Stimulated activated CD4-positive, alpha-beta T cell treated with anti-CD3 and anti-CD28 coated beads, Interleukin-1b, Interleukin-23, amount 100 ng/mL, for 48 hours (primary cell): ENCODE measurements around the gene ZC3H18.
A peak's percentile ranks its signal among the peaks of the same experiment; 100 is the strongest.

Experiments used
- DNase-seq: peaks from one replicate; pipeline ENCODE4 v3.0.0-alpha.2; 2020

ZC3H18 gene

DNA sequence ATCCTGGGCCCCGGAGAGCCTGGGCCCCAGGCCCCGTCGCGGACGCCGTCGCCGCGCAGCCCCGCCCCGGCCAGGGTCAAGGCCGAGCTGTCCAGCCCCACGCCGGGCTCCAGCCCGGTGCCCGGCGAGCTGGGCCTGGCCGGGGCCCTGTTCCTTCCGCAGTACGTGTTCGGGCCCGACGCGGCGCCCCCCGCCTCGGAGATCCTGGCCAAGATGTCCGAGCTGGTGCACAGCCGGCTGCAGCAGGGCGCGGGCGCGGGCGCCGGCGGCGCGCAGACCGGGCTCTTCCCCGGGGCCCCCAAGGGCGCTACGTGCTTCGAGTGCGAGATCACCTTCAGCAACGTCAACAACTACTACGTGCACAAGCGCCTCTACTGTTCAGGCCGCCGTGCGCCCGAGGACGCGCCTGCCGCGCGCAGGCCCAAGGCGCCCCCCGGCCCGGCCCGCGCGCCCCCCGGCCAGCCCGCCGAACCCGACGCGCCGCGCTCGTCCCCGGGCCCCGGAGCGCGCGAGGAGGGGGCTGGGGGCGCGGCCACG is 36.8 kb upstream of the ZC3H18 start:
- no peak for DNase-seq

DNA sequence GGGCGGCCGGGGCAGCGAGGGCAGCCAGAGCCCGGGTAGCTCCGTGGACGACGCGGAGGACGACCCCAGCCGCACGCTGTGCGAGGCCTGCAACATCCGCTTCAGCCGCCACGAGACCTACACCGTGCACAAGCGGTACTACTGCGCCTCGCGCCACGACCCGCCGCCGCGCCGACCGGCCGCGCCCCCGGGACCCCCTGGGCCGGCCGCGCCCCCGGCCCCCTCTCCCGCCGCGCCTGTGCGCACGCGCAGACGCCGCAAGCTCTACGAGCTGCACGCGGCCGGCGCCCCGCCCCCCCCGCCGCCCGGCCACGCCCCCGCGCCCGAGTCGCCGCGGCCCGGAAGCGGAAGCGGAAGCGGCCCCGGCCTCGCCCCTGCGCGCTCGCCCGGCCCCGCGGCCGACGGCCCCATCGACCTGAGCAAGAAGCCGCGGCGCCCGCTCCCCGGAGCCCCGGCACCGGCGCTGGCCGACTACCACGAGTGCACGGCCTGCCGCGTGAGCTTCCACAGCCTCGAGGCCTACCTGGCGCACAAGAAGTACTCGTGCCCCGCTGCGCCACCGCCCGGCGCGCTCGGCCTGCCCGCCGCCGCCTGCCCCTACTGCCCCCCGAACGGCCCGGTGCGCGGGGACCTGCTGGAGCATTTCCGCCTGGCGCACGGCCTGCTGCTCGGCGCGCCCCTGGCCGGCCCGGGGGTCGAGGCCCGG is 36.1 kb upstream of the ZC3H18 start:
- peak; percentile 76 for DNase-seq

DNA sequence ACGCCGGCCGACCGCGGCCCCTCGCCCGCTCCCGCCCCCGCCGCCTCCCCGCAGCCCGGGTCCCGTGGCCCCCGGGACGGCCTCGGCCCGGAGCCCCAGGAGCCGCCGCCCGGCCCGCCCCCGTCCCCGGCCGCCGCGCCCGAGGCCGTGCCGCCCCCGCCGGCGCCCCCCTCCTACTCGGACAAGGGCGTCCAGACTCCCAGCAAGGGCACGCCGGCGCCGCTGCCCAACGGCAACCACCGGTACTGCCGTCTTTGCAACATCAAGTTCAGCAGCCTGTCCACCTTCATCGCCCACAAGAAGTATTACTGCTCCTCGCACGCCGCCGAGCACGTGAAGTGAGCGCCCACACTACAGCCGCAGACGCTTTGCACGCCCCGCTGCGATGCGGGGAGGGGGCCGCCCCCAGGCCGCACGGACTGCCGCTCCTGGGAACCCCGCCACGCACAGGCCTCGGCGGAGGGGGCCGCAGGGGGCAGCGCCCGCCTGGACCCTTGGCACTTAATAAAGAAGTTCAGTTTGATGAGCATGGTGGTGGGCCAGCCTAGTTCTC is 35.5 kb upstream of the ZC3H18 start:
- DNase-seq = peak; percentile 41

DNA sequence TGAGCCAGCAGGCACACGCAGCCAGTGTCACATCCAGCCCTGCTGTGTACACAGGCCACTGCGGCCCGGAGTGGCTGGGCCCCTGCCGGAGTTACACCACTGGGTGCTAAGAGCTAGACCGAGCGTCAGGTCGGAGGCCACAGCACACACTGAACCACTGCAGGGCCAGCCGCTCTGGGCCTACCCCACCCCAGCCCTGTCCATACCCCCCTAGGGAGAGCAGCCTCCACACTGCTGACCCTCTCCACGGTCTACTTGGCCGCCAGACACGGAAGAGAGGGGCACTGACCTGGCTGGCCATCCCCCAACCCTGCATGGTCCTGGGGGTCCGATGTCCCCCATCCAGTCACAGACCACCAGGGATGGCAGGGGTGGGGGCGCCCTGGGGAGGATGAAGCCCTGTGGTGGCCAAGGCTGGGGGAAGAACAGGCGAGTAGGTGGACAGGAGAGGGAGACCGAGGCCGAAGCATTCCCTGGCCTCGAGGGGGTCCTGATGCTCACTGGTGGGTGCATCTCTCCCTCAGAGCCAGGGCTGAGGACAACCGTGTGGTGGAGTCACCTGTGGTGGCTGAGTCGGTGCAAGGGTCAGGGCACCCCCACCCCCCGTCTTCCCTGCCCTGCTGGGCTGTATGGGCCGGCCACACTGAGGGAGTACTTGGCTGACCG is 34.9 kb upstream of the ZC3H18 start:
- DNase-seq = no peak

DNA sequence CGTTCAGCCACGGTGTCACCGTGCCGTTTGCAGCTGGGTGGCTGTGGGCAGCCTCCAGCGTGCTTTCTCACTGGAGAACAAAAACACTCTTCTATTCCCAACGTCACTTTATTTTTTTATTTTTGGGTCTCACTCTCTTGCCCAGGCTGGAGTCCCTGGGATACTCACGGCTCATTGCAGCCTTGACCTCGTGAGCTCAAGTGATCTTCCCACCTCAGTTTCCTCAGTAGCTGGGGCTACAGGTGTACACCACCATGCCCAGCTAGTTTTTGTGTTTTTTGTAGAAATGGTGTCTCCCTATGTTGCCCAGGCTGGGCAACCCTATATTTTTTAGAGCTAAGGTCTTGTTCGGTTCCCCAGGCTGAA is 34.4 kb upstream of the ZC3H18 start:
- DNase-seq = no peak

DNA sequence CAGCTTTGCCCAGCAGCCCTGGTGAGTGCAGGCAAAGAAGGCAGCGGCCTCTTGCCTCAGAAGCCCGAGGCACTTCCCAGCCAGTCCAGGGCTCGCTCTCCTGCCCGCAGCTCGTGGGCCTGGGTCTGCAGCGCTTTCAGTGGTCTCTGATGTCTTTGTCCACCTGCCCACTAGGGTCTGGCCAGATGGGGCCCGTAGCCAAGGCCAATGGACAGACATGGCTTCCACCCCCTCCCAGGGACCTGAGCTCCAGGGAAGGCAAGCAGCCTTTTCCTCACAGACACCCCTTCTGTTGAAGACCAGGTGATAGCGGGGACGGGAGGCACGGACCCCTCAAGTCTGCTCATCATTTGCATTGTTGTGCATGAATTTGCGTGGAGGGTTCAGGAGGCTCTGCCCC is 33.7 kb upstream of the ZC3H18 start:
- DNase-seq = no peak

DNA sequence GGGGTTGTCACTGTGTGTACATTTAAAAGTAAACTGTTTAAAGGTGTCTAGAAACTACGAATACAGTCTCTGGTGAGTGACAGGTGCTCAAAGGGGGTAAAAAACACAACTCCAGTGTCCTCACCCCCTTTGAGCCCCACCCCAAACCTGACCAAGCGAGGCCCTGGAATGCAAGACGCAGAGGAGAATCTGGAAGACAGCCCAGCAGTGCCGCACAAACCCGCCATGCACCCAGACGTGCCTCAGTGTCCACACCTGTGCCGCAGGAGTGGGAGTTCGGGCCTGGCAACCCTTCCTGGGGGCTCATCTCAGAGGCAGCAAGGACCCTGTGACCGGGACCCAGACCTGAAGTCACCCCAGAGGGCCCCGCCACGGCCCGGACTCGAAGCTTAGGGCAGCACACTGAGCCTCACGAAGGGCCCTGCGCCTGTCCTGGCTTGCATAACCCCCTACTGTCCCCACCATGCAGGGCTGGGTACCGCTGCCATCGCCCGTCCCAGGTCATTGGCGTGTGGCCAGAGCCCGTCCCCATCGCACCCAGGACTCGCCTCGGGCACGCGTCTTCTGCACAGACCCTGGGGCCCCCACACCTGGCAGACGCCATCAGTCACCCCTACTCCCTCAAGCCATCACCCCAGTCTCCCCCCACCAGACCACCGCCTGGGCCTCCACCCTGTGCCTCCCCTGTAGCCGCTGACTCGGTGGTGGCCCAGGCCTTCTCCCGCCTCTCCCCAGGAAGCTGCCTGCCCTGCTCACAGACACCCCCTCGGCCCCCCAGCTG is 33.0 kb upstream of the ZC3H18 start:
- no peak for DNase-seq

DNA sequence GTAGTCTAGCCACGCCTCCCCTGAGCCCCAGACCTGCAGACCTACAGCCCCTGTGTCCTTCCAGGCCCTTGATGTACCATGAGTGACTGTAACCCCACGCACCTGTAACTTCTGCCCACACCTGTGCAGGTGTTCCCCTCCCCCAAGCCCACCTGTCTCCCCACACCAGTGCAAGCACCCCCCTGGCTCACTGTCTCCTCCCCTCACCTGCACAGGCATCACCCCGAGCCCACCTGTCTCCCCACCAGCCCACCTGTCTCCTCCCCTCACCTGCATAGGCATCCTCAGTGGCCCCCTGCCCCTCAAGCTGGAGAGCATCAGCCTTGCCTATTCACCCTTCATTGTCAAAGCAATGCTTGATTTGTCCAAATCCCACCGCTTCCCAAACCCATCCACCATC is 32.3 kb upstream of the ZC3H18 start:
- DNase-seq = no peak

DNA sequence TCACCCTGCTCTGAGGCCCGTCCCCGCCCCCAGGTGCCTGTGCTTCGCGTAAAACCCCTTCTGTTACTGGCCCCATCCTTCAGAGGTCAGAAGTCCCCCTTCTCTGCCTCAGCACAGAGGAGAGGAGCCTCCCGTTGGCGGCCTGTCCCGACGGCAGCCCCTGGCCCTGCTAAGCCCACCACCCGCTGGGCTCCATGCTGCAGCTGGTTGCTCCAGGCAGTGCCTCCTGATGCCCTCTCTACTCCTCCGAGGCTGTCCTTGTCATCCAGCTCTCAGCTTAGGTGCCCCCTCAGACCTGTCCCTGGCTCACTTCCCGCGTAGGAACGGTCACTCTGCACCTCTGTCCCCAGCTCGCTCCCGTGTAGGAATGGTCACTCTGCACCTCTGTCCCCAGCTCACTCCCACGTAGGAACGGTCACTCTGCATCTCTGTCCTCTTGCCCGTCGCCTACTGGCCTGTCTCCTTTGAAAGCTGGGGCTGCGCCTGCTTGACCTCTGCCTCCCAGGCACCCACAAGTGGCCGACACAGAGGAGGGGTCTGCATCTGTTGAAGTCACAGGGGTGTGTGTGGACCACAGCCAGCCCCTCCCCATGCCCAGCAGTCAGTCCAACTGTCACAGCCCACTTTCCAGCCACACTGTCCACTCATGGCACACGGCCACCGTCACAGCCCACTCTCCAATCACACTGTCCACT is 31.7 kb upstream of the ZC3H18 start:
- DNase-seq = no peak

DNA sequence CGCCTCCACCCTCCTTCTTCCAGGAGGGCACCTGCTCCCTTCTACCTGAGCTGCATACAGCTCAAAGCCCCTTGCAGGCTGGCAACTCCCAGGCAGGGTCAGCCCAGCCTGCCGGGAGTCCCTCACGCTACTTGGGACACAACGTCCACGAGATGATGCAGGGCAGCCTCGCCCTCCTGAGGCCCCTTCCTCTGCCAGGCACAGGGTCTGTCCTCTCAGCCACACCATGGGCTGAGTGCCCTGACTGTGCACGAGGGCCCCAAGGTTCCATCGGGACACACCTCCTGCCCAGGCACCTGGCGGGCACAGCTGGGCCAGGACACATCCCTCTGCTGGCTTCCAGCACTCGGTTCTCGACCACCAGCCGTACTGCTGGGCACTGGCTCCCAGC is 30.9 kb upstream of the ZC3H18 start:
- DNase-seq = no peak

DNA sequence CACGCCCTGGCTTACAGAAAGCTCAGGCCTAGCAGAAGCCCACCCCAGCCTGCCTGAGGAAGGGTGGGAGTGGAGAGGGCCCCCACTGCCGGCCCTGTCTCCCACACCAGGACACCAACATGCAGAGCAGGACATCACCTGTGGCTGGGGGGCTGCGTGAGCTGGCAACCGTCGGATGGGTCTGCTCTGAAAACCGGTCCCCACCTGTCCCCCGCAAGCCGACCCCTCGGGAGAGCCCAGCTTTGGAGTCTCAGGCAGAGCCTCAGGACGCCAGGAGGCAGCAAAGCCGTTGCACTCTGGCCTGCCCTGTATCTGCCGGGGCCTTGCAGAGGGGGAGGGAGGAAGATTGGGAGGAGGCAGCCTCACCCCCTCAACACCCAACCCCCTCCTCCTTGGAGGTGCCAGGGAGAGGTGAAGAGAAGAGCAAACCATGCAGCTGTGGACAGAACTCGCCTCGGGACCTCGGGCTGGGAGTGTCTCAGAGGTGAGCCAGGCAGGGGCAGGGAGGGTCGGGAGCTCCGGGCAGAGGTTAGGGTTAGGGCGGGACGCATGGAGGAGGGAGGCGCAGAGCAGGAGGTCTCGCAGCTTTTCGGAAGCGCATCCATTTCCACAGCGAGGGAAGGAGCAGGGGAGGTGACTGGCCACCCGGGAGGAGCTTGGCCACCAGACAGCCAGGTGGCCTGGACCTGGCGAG is 30.4 kb upstream of the ZC3H18 start:
- DNase-seq = no peak

DNA sequence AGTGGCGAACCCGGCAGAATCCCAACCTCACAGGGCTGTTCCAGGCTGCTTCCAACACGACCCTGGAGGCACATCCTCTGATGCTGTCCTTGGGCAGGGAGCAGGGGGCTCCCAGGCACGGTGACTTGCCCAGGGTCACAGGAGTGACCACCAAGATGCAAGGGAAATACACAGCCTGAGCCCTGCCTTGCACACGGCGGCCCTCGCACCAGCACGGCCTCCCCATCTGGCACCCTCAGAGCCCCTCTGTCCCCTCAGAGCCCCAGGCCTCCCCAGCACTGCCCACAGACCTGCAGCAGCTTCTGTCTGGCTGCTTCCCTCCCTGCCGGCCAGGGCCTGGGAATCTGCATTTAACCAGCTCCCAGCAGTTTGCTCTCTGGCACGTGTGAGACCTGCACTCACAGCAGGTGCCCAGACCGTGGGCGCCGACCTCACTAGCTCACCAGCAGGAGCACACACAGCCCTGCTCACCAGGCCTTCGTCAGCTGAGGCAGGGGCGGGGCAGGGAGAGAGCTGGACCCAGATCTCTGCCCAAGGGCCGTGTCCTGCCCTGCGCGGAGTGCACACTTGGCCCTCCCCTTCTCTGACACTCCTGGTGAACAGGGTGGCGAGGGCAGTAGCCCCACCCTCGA is 29.7 kb upstream of the ZC3H18 start:
- DNase-seq = no peak

DNA sequence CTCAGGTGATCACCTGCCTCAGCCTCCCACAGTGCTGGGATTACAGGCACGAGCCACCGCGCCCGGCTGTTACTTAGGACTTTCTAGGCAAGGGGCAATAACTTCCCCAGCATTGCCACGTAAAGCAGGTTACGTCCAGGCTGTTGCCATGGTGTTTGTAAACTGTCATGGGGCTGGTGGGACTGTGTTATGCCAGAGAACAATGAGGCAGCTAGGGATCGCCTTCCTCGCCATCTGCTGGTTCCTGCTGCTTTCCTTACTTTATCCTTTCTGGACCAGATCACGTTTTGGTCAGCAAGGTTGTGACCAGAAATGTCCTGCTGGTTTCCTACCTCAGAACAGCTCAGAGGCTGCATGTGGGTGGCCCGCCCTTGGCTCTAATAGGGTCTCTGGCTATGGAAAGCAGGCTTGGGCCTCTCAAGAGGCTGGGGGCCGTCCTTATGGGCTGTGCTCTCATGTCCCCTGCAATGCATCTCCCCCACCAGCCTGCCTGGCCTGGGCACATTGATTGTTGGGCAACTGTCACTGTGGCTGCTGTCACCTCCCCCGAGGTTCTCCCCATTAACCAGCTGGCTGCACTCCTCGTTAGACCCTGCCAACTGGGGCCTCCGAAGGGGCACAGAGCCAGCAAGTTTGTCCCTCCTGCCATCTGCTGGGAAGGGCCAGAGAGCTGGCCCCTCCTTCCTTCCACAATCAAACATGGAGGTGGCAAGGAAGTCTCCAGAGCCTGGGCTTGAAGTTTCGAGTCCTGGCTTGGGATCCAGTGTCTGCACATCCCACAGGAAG is 28.2 kb upstream of the ZC3H18 start:
- no peak for DNase-seq

DNA sequence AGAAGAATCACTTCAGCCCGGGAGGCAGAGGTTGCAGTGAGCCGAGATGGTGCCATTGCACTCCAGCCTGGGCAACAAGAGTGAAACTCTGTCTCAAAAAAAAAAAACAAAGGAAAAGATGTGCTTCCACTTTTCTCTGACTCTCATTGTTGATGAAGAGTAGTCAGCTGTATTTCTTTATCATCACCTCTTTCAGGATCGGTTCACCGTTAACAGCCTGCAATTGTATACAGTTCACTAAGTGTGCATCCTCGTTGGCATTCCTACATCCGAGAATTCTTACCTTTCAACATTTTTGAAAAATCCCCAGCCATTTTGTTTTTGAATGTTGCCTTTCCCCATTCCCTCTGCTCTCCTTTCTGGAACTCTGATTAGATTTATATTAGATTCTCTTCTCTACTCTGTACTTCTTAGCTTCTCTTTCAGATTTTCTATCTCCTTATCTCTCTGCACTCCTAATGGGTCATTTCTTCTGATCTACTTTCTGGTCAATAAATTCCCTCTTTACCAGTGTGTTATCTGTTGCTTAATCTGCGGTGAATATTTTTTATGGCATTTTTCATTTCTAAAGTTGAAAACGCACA is 26.9 kb upstream of the ZC3H18 start:
- no peak for DNase-seq

DNA sequence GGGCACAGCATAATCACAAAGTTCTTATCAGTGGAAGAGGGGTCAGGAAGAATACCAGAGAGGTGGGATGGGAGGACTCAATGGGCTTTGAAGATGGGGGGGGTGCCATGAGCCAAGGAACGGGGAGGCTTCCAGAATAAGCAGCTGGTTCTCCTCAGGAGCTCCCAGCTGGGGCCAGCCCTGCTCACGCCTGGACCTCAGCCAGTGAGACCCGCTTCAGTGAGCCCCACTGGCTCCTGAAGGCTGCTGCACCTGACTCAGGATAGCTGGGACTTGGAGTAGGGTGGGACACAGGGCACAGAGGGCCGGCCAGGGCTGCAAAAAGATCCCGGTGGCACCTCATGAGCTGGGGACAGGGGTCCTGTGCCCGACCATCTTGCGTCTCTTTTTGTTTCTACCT is 24.4 kb upstream of the ZC3H18 start:
- DNase-seq = no peak

DNA sequence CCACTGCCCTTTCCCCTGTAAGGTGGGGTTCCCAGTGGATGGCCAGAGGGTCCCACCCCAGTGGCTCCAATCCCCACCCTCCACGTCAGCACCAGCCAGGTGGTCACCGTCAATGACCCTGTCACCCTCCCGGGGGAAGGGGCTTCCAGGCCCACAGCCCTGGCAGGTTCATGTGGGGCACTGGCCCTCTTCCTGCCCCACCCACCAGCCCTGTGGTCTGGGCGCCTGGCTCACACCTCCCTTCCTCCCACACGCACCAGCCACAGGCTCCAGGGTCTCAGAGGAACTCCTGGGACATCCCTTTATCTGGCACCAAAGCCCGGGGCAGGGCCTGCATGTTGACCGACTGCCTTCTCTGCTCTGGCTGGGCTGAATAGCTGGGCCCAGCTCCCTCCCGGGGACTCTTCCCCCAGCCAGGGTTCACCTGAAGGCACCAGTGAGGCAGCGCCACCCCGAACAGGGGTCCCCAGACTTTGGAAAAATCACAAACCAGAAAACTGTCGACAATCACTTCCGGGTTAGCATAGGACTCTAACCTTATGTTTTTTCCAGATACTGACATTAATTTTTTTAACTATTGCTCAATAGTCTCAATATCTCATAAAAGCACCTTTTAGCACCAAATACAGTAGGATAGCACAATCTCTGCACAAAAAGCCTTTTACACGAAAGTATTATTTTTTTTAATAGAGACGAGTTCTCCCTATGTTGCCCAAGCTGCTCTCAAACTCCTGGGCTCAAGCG is 21.9 kb upstream of the ZC3H18 start:
- DNase-seq = no peak

DNA sequence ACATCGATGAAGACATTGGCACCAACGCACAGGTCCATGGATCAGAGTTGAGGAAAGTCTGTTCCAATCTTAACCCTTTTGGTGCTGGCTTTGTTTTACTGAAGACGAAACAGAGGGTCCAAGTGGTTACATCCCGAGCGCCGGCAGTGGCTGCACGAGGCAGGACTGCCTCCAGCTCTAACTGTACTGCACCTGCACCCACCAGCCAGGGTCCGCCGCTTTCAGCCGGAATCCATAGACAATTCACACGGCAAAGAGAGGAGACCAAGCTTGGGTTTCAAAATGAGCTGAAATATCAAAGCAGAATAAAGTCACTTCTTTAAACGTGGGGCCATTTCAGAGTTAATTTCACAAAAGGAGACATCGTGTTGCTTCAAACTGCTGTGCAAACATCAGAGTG is 21.2 kb upstream of the ZC3H18 start:
- no peak for DNase-seq

DNA sequence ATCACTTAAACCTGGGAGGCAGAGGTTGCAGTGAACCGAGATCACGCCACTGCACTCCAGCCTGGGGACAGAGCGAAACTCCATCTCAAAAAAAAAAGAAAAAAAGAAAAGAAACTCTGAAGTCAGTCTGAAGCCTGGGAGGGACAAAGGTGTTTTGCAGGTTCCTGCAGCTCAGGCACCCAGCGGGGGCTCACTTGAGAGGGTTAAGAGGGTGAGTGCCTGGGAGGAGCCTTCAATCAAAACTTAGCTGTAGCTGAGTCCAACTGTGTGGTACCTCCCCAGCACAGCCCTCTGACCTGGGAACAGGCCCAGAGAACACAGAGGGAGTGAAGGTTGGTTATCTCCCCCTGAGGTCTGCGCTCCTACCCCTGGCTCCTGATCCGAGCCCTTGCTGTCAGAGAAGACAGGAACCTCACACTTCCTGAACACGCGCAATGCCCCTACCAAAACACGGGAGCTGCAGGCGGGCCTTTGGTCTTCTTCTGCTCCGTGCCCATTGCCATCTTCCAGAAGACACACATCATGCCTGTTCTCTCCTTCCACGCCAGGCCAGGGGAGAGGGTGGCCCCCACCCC is 20.4 kb upstream of the ZC3H18 start:
- DNase-seq = no peak

DNA sequence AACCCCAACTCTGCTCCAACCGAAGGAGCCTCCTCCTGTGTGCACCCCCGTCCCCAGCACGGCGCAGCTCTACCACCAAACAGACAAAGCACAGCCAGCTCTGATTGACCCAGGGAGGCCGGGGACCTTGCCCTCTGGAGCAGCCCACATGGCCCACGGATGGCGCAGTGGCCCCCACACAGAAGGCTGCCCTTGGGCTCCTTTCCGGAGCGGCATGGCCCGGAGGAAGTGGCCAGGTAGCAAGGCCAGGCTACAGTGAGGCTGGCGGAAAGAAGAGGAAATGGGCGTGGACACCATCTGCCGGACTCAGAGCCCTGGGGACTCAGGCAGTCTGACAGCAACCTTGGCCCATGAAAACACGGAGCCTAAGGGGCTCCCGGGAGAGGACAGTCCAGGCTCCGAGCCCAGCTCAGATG is 19.9 kb upstream of the ZC3H18 start:
- DNase-seq = no peak

DNA sequence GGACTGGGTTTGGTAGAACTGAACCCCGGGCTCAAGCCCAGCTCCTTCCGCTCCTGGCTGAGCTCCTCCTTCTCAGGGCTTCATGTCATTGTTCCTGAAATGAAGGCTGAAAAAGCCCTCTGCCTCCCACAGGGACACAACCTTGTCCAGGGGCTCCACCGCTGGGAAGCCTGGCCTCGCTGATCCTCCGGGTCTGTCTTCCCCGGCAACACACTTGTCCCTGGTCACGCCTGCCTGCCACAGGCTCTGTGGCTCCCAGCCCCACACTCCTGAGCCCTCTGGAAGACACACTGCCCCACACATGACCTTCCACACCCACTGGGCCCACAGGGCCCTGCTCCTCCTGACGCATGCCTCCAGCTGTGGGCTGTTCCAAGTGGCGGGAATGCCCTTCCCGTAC is 18.0 kb upstream of the ZC3H18 start:
- no peak for DNase-seq
